Stimulated activated CD4-positive, alpha-beta T cell treated with anti-CD3 and anti-CD28 coated beads, Interleukin-15, amount 100 ng/mL, for 1 hour (primary cell): ENCODE results near the gene ENC1.

Experiments used
- DNase-seq, 2 donors: peaks; one replicate each; pipeline ENCODE4 v3.0.0-alpha.2; 2020; ENCODE audit warnings: low read depth in 1 of 2, low spot score in 1 of 2

ENC1 gene

DNA sequence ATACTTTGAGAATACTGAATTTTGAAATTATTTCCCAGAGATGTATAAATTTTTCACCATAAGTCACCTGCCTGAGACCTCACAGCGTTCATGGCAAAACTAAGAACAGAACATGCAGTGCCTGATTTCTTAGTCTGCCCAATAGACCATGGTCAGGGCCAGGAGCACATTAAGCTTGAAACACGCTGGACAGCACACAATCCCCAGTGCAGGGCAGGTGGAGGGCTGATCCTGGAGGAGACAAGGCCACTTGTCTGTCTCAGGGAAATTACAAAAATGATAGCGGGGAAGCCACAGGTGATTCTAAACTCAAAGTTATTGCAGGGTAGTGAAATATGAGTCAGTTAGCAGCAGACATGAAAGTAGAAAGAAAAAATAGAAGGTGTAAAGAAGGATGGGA is 18.6 kb upstream of the ENC1 start:
- no peak for DNase-seq

DNA sequence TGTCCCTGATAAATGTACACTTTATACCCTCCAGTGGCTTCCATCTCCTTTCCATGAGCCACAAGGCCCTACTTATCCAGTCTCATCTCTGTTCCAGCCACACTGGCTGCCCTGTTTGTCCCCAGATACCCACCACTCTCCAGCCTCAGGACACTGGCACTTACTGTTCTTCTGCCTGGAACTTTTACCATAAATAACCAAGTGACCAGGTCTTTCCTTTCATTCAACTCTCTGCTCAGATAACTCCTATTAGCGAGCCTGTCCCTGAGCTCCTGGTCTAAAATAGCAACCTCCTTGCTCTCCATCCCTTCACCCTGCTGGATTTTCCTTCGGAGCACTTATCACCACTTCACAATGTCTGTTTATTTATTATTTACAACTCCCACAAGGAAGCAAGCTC is 16.6 kb upstream of the ENC1 start:
- no peak for DNase-seq

DNA sequence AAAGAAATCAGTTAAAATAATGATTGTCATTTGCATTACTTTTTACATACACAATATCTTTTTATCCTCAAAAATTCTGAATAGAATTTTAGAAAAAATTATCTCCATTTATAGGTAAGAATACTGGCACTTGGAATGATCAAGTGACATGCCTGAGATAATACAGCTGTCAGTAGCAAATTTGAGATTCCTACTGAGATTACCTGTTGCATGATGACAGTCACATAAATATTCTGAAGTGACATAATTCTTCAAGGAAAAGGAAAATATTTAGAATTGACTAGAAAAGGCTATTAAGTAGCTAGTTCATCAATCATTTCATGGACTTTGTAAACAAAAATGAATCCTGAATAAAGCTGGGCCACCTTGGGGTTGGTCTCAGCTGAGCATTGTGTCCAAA is 15.2 kb upstream of the ENC1 start:
- DNase-seq = no peak

DNA sequence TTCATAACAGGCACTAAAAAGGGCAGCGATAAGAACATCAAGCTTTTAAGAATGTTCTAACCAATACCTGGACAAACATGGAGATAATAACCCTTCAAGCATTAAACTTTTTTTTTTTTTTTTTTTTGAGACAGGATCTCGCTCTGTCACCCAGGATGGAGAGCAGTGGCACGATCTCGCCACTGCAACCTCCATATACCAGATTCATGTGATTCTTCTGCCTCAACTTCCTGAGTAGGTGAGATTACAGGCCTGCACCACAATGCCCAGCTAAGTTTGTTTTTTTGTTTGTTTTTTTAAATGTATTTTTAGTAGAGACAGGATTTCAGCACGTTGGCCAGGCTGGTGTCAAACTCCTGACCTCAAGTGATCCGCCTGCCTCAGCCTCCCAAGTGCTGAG is 14.7 kb upstream of the ENC1 start:
- DNase-seq = no peak

DNA sequence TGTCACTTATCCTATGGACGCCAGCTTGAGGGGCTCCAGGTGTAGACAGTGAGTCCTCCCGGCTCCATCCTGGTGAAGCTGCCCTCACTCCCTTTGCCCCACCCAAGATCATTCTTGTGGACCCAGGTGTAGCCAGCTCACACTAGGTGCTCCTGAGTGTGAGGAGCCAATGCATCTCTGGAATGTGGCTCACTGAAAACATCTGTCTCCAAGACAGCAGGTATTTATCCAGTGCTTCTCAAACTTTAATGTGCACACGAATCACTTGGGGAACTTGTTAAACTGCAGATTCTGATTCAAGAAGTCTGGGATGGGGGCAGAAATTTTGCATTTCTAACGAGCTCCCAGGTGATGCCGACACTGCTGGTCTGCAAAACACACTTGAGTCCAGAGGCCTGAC is 13.5 kb upstream of the ENC1 start:
- no peak for DNase-seq

DNA sequence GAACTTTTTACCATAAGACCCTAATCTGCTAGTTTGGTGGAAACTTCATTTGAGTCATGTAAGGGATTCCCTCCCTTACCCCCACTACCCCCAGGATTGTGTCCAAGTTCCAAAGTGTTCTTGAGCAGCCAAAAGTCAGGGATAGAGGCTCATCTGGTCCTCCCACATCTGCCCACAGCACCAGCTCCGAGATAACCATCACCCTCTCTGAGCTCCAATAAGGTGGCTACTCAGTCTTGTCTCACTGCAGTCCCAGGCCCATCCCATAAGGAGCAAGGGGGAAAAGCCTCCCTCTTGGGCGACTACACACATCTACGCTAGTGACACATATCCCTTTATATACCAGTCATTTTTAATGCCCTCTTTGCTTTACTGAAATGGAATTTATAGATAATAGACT is 12.0 kb upstream of the ENC1 start:
- no peak for DNase-seq

DNA sequence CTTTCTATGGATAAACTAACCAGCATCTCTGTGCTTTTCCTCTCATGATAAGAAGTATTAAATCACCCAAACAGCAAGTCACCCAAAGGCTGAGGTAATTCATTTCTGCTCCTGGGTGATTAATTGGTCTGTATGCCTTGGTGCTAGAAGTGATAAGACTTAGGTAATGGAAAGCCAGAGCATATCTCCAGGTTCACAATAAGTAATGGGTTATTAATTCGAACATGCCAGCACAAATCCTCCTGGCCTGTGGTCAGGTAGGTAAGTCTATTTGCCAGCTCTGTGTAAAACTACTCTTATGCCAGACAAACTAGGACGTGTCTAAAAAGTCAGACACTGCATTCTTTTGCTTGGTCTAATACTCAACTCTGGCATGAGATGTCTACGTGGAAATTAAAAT is 11.2 kb upstream of the ENC1 start:
- no peak for DNase-seq

DNA sequence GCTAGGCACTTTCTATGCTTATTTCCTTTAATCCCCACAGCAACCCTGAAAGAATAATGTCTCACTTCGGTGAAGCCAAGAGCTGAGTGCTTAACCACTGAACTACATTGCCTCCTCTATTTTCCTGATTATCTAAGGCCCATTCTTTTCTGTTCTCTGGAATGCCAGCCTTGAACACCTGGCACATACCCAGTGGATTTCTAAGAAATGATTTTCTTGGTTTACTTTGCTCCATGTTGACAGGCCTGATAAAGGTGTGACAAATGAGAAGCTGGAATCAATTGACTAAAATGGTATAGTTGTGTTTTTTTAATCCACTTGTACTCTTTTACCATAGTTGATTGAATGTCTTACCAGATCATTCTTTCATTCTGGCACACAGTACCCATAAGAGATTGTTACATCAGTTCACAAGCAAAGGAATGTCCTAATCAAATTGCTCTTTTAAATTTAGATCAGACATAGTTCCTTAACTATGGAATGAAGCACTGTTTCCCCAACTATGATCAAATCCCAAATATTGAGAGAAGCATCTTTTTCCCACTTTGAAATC is 9.0 kb upstream of the ENC1 start:
- no peak for DNase-seq

DNA sequence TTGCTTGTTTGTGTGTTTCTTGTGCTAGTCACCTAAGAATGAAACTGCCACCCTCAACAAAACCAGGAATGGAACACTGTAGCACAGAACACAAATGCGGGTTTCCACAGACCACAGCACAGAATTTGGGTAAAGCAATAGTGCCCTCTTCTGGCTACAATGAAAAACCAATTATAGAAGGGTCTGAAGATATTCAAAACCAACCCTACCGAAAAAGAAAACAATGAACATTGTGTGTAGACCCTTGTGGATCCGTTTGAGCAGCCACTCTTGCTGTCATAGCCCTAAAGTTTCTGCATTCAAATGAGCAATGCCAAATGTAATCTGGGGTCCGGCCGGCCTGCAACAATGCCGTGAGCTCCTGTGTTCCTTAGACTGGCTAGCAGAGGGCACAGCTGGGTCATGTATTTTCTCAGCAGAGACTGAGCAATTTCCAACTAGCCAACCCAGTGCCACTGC is 8.3 kb upstream of the ENC1 start:
- DNase-seq = no peak

DNA sequence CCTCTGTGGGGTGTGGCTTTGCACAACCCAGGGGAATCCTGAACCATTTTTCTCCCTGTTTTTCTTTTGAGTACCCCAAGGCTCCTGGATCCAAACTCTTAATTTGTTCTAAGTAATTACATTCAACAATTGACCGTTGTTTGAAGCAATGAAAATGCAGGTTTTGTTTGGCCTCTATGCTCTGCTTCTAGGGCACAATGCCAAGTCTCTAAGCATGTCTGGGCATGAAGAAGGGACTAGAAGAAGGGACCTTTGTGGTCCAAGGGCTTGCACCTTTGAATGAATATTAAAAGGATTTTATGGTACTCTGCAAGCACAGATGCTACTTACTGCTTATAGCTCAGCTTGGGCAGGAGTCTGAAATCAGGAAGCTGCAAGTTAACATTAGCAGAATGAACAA is 6.6 kb upstream of the ENC1 start:
- DNase-seq = no peak

DNA sequence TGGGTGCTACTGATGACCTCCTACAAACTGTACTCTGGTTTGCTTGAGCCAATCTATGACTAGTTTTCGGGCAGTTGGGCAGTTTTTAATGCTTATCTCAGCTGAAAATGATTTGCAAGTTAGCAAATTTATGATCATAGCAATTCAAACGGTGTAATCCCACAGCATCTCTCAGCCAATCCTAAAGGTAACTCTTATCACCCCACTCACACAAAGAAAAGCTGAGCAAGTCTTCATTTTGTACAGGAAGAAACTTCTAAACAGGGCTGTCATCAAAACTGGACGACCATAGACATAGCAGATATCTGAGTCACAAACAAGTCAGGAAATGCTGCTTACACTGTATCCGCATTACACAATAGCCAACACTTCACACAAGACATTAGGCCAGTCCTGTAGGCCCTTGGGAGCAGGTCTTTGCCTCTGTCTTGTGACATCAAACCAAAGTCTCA is 2.6 kb upstream of the ENC1 start:
- no peak for DNase-seq

DNA sequence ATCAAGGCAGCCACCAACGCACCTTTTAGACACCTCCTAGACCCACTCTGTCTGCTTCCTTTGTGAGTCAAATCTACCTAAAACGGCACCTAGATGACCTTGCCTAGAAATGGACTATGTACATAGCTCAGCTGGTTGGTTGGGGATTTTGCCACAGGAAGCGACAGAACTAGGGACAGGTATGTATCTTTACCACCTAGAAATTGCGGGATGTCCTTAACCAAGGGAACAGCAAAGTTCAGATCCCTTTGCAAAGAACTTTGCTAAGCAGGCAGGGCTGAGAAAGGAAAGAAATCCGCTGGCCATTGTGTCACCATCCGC is 2.0 kb upstream of the ENC1 start:
- DNase-seq = no peak

DNA sequence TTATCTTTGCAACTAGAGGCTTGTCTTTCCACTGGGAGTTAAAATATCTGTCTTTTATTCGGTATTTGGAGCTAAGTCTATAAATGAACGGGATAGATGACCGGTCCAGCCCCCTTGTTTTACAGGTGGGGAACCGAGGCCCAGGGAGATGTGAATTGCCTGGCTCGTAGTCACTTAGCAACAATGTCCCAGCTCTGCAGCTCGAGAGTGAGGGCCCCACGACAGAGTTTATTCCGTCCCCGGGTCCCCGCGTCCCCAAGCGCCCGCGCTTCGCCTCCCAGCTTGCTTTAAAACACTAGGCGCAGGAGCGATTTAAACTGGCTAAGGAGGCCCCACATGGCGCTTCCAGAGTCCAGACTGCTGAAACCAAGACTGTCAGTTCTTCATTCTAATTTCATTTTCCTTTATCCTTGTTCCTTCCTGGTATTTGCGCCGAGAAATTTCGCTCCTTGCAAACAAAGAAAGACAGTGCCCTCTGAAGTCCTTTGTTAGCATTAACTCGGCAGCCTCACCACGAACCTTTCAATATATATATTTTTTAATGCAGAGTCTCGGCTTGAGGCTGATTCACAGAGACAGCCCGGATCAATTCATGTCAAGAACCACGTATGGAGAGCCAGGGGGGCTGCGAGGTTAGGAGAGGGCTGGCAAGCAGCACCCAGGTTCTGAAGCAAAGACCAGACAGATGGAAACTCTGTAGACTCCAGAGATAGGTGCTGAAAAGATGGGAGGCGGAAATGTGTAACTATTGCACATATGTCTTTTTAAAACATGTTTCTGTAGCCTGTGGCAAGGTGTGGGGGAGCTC is 1.4 kb upstream of the ENC1 start:
- no peak for DNase-seq

DNA sequence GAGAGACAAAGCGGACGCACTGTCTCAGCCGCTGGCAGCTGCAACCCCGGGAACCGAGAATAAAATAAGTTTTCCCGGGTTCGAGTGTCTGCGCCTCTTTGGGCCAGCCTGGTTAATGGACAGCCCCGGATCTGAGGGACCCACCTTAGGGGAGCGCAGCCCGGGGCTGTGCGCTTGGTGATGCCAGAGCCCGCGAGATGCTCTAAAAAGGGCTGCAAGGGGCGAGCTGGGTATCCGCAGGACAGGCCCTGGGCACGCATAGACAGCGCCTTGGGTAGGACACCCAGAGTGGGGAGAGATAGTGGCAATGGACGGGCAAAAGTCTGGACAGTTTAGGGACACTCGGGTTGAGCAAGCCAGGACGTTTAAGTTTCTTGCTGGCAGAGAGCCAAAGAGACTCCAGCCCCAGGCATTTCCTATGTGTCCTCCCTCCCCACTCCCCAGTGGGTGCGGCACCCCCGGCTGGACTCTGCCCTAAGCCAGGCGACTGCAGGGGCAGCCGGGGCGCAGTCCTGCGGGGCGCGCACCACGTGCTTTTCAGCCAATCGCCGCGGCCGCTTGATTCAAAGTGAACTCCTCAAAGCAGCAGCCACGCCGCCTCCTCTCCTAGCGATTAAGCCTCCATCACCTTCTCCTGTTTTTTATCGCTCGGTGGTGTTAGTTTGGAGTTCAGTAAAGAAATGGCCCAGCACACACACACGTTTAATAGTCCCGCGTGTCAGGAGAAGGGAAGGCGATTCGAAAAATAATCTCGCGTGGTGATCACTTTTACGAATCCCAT is 616 bp upstream of the ENC1 start:
- DNase-seq = peak in 1 of 2 donors; percentile 21

DNA sequence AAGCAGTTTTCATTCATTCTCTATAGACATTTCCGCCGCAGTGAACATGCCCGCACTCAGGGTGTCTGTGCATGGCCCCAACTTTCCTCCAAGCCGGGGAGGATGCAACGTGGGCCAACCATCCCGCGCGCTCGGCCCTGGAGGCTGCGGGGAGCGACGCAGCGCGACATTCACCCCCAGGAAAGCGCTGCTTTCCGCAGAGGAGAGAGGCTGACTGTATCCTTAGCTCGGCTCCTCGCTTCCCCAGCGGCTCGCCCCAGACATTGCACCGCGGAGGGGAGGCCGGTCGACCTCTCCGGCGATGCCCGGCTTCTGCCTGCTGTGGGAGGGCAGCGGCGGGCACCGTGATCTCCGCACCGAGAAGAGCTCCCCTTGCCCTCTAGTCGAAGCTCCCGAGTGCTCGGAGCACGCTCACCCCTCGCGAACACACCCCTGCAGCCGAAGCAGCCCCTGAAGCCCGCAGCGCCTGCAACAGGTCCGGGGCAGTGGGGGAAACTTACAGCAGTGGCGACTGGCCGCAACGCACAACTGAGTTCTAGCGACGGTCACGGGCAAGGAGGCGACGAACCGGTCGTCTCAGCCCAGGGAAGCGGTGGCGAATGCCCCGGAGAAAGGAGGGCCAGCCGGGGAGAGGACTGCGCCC is 600 bp downstream of the ENC1 start:
- DNase-seq = peak in 1 of 2 donors; percentile 16

DNA sequence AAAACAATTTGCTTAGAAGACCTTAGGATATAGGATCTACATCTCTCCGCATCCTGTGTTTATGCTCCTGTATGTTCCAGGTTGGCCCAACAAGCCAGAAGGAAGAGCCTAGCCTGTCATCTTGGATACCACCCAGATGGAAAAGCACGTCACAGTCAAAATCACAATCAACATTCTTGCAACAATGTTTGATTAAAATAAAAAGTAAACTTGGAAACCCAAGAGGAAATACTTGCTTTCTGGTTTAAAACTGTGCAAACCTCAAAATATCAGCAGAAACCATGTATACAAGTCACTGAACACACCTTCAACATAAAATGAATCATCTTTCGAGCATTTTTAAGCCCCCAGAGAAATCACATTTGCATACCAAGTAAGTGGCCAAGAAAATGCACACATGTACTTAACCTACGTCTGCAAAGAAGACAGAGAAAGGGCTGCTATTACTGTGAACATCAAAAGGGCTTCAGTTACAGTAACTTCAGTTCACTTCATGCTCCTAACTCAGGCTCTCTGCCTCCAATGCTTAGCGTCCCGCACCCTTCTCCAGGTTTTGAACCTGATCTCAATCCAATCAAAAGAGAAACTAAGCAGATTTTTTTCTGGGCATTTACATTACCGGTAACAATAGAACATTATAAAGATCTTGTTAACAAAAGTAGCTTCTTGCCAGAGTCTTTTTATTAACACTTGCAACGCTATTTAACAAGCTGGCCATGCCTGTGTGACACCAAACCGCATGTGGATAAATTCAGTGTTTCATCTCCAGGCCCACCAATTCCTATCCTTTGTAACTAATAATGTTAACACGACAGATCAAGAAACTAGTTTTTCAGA is 1.3 kb downstream of the ENC1 start:
- no peak for DNase-seq

DNA sequence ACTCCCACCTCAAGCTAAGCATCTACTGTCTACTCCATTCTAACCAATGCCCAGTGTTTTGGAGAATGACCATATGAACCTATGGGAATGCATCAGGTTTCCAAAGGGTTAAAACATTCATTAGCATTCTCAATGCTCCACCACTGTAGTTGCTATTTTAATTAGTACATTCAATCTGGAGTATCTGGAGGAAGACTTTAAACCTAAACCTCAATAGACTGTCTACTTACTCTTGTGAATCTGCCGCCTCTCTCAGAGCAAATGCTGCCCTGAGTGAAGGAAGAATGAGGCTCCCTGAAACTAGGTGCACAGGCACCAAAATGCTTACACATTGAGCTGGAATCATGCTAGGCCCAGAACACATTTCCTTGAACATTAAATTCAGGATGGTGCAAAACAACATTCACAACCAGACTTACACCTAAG is 2.0 kb downstream of the ENC1 start:
- no peak for DNase-seq

DNA sequence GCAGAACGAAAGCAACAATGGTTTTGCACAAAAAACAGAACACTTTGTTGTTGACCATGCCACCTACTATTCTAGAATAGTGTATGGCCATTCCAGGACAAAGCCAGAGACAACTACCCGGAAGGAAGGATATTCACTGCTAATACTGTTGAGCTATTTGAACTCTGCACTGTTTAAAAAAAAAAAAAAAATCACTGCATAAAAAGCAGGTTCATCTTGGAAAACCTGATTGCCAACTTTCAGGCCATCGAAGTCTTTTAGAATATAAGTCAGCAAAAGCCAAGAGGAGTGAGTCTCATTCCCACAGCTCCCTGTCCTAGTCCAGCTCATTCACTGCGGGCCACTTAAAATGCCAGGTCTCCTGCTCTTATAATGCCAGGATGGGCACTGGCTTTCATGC is 4.0 kb downstream of the ENC1 start:
- no peak for DNase-seq

DNA sequence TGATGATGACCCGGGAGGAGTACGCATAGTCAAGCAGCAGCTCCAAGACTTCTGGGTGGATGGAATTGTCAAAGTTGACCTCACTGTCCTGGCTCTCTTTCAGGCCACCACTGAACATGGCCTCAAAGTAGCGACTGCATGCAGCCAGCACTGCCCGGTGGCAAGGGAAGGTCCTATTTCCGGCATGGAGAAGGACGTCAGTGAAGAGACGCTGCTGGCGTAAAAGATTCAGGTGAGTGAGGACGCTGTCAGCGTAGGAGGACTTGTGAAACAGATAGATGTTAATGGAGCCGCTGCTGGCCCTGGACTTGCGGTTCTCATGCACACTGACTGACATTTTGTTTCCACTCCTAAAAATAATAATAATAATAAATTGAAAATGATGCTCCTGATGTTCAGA is 4.4 kb downstream of the ENC1 start:
- no peak for DNase-seq

DNA sequence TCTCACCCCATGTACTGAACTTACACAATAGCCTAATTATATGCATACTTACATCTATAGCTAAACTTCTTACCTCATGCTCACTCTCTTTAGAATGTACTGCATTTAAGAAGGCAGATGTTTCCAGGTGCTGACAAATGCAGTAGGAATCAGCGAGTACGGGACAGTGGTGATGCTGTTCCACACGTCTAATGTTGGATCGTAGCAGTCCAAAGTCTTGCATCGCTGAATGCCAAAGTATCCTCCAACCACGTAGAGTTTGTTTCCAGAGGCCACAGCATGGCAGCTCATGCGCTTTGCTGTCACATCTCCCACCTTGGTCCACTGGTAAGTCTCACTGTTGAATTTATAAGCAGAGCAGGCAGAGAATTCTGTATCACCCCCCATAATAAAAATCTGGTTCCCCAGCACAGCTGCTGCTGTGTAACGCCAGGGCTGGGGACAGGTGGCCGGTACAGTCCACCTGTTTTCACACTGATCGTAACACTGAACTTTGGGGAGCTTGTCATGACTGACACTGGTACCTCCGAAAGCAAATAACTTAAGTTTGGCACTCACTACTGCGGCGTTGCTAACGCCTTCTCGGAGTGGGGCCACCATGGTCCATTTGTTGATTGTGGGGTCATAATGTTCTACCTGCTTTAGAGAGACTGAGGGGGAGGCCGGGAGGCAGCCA is 5.8 kb downstream of the ENC1 start:
- DNase-seq = no peak
